ENCODE data around the gene GYG2. TPM values are rescaled to one million over a fixed set of nuclear protein-coding genes. Genes with fewer than 3 reads are reported as not detected.
"Not testable (repeated sequence)": the region's sequence is repeated elsewhere in the genome, so short reads cannot be mapped to it uniquely, and the experiment has no call there.

GYG2 gene
- total RNA-seq, 1 donor from 2014 or later: 1.3 TPM

- H3K9me3 ChIP-seq; intact Hi-C loops (cut with DNase I); H3K4me1 ChIP-seq; H3K27me3 ChIP-seq (ENCODE audit: low read depth); H3K27ac ChIP-seq; DNase-seq; H3K4me3 ChIP-seq; H3K36me3 ChIP-seq: not testable (repeated sequence)
- TF ChIP-seq CTCF (IDR thresholded peaks at IDR 0.05): peak; percentile 47
- ATAC-seq: peak; percentile 48 to 90
These were observed 16.4 kb upstream of the GYG2 start for GRCh38 chrX:2812161-2812907.

GRCh38 chrX:2817036-2817435, 11.7 kb upstream of the GYG2 start:
- Histone ChIP-seq H3K9me3 (no peaks in the 10 kb centered on the region), H3K4me3 (no peak overlapping the region), H3K27me3 (ENCODE audit: low read depth) (no peaks in the 10 kb centered on the region), H3K27ac (no peak overlapping the region), H3K36me3 (no peaks in the 10 kb centered on the region), H3K4me1 (no peaks in the 10 kb centered on the region)
- intact Hi-C loops (cut with DNase I): no loop called here
- no peak for DNase-seq
- no peak for ATAC-seq
- no peak for TF ChIP-seq CTCF (IDR thresholded peaks at IDR 0.05)

- H3K27ac ChIP-seq: no peak overlapping the region
- H3K4me3 ChIP-seq: no peak overlapping the region
- ATAC-seq (no peak), DNase-seq (no peak)
- no peaks in the 10 kb centered on the region for H3K4me1 ChIP-seq
- TF ChIP-seq CTCF (IDR thresholded peaks at IDR 0.05): peak; percentile 34
- H3K9me3 ChIP-seq: no peaks in the 10 kb centered on the region
- H3K27me3 ChIP-seq (ENCODE audit: low read depth): no peaks in the 10 kb centered on the region
- no peaks in the 10 kb centered on the region for H3K36me3 ChIP-seq
- intact Hi-C loops (cut with DNase I): no loop called here
These were observed 9.2 kb upstream of the GYG2 start for GRCh38 chrX:2819345-2820135.

GRCh38 chrX:2820136-2820771, 8.5 kb upstream of the GYG2 start:
- H3K36me3 ChIP-seq: no peaks in the 10 kb centered on the region
- no peak overlapping the region for H3K27ac ChIP-seq
- no peaks in the 10 kb centered on the region for H3K27me3 ChIP-seq (ENCODE audit: low read depth)
- H3K9me3 ChIP-seq: no peaks in the 10 kb centered on the region
- no peak overlapping the region for H3K4me3 ChIP-seq
- DNase-seq (no peak), ATAC-seq (no peak)
- no peak for TF ChIP-seq CTCF (IDR thresholded peaks at IDR 0.05)
- no peaks in the 10 kb centered on the region for H3K4me1 ChIP-seq
- intact Hi-C loops (cut with DNase I): no loop called here

GRCh38 chrX:2823795-2824386, 4.8 kb upstream of the GYG2 start:
- no peak overlapping the region for H3K27ac ChIP-seq
- DNase-seq: no peak
- ATAC-seq: no peak
- no peaks in the 10 kb centered on the region for H3K4me1 ChIP-seq
- no peaks in the 10 kb centered on the region for H3K27me3 ChIP-seq (ENCODE audit: low read depth)
- intact Hi-C loops (cut with DNase I): no loop called here
- H3K9me3 ChIP-seq: no peaks in the 10 kb centered on the region
- no peak for TF ChIP-seq CTCF (IDR thresholded peaks at IDR 0.05)
- no peak overlapping the region for H3K4me3 ChIP-seq
- no peaks in the 10 kb centered on the region for H3K36me3 ChIP-seq

Measured in lower lobe of right lung (tissue), 2 donors.